Testis (tissue), 2 donors: ENCODE data around the gene FBXO5.

Experiments used
- CTCF ChIP-seq, 3 experiments: fragments of 450-650 bp in 2 of 3; fragments of 200-600 bp in 1 of 3; sonication (generic) in 1 of 3; IDR thresholded peaks; one replicate each; pipeline ENCODE4 v1.5.1; 2016 to 2019; ENCODE audit warnings: antibody characterized with exemption in 3 of 3, mild to moderate bottlenecking in 2 of 3, moderate library complexity in 1 of 3
- POLR2A ChIP-seq: fragments of 450-650 bp; IDR thresholded peaks from one replicate; pipeline ENCODE4 v1.6.1; 2017; ENCODE audit warnings: antibody characterized with exemption, mild to moderate bottlenecking, moderate library complexity

GRCh38 chr6:152952045-152952444 is 30.8 kb downstream of the FBXO5 start:
- TF ChIP-seq CTCF (IDR thresholded peaks at IDR 0.05) (no peak), POLR2A (no peak)
